Breast epithelium (tissue), 4 donors: ENCODE data around the gene EFNB3. TPM values are rescaled to one million over a fixed set of nuclear protein-coding genes. Genes with fewer than 3 reads are reported as not detected.

ENCODE experiments used
- DNase-seq, 2 donors: peaks; one replicate each; pipeline ENCODE4 v3.0.0-alpha.2; 2019; ENCODE audit warnings: low spot score in 2 of 2
- H3K27ac ChIP-seq, 2 donors: fragments of 200-600 bp; sonication (generic) in 1 of 2; one replicate each; pipeline ENCODE4 v1.5.1; 2016 to 2019; ENCODE audit warnings: mild to moderate bottlenecking in 1 of 2
- H3K27me3 ChIP-seq, 2 donors: fragments of 200-600 bp; sonication (generic) in 1 of 2; one replicate each; pipeline versions ENCODE4 v1.5.1 to v1.6.0; 2017 to 2019; ENCODE audit warnings: control low read depth in 1 of 2, mild to moderate bottlenecking in 1 of 2
- H3K36me3 ChIP-seq: fragments of 200-600 bp; one replicate; pipeline ENCODE4 v1.5.1; 2019
- H3K4me1 ChIP-seq, 2 donors: fragments of 200-600 bp; sonication (generic); one replicate each; pipeline ENCODE4 v1.5.1; 2016 to 2019; ENCODE audit warnings: control low read depth in 1 of 2
- H3K4me3 ChIP-seq, 3 donors: fragments of 200-600 bp; sonication (generic); 1 replicate in 2 of 3; 2 replicates in 1 of 3; pipeline ENCODE4 v1.5.1; 2016 to 2019; ENCODE audit warnings: mild to moderate bottlenecking in 3 of 3, moderate library complexity in 2 of 3
- H3K9me3 ChIP-seq, 2 donors: fragments of 200-600 bp; sonication (generic) in 1 of 2; one replicate each; pipeline ENCODE4 v1.5.1; 2016 to 2019; ENCODE audit warnings: control low read depth in 1 of 2
- CTCF ChIP-seq, 3 donors: fragments of 450-650 bp; IDR thresholded peaks; one replicate each; pipeline ENCODE4 v1.5.1; 2016 to 2017; ENCODE audit warnings: antibody characterized with exemption in 3 of 3, mild to moderate bottlenecking in 3 of 3, moderate library complexity in 3 of 3
- POLR2A ChIP-seq: fragments of 450-650 bp; IDR thresholded peaks from one replicate; pipeline ENCODE4 v1.6.1; 2016; ENCODE audit warnings: antibody characterized with exemption, mild to moderate bottlenecking, moderate library complexity
- POLR2AphosphoS5 ChIP-seq, 3 donors: sonication (generic); formaldehyde crosslinking; IDR thresholded peaks; one replicate each; pipeline ENCODE4 v1.6.1; 2017; ENCODE audit warnings: antibody characterized with exemption in 3 of 3
- intact Hi-C: fragments of 100-400 bp; cut with DNase I; formaldehyde crosslinking; loops from one replicate; pipeline ENCODE4 v1.15.1; 2023; ENCODE audit warnings: low total_unique reads
- total RNA-seq, 3 donors: library from RNA; depleted of rRNA; stranded (reverse); fragments of >200 nt; gene quantifications; one replicate each; pipeline ENCODE4 v1.1.0, GENCODE V29; 2016

The EFNB3 gene
- total RNA-seq, 3 donors from 2014 or later = 0.48 to 5.7 (median 3.3) TPM

GRCh38 chr17:7712111-7712771 lies 7.2 kb downstream of the EFNB3 start:
- no peak for DNase-seq
- intact Hi-C loops = no loop called here
- Histone ChIP-seq H3K4me3 (no peak overlapping the region), H3K9me3 (no peaks in the 10 kb centered on the region), H3K4me1 (peaks cover 0 to 9% of the 10 kb centered on the region in 2 donors), H3K27ac (no peak overlapping the region), H3K27me3 (no peaks in the 10 kb centered on the region), H3K36me3 (no peaks in the 10 kb centered on the region)
- TF ChIP-seq CTCF (IDR thresholded peaks at IDR 0.05) = no peak
- no peak for TF ChIP-seq POLR2A
- no peak for TF ChIP-seq POLR2AphosphoS5 (IDR thresholded peaks at IDR 0.05)

- DNase-seq = no peak
- Histone ChIP-seq H3K36me3 (no peaks in the 10 kb centered on the region), H3K4me1 (peaks cover 0 to 13% of the 10 kb centered on the region in 2 donors), H3K4me3 (no peak overlapping the region), H3K27me3 (no peaks in the 10 kb centered on the region), H3K9me3 (no peaks in the 10 kb centered on the region), H3K27ac (no peak overlapping the region)
- intact Hi-C loops = no loop called here
- no peak for TF ChIP-seq POLR2AphosphoS5 (IDR thresholded peaks at IDR 0.05)
- no peak for TF ChIP-seq POLR2A
- TF ChIP-seq CTCF (IDR thresholded peaks at IDR 0.05) = no peak
These were observed 8.8 kb downstream of the EFNB3 start for GRCh38 chr17:7713782-7714181.

GRCh38 chr17:7714721-7715594 lies 10.0 kb downstream of the EFNB3 start:
- DNase-seq = no peak
- Histone ChIP-seq H3K9me3 (no peaks in the 10 kb centered on the region), H3K27me3 (peaks cover 0 to 3% of the 10 kb centered on the region in 2 donors), H3K4me1 (peaks cover 0 to 13% of the 10 kb centered on the region in 2 donors), H3K27ac (no peak overlapping the region), H3K4me3 (no peak overlapping the region), H3K36me3 (no peaks in the 10 kb centered on the region)
- intact Hi-C loops = no loop called here
- TF ChIP-seq POLR2A (no peak), POLR2AphosphoS5 (IDR thresholded peaks at IDR 0.05) (no peak), CTCF (IDR thresholded peaks at IDR 0.05) (no peak)

- Histone ChIP-seq H3K36me3 (no peaks in the 10 kb centered on the region), H3K27ac (peak overlapping the region; percentile 65), H3K4me3 (peak overlapping the region; percentile 44 to 75 (median 67)), H3K9me3 (no peaks in the 10 kb centered on the region), H3K27me3 (peaks cover 0 to 3% of the 10 kb centered on the region in 2 donors), H3K4me1 (peaks cover 0 to 13% of the 10 kb centered on the region in 2 donors)
- TF ChIP-seq POLR2A = no peak
- no peak for TF ChIP-seq CTCF (IDR thresholded peaks at IDR 0.05)
- no peak for TF ChIP-seq POLR2AphosphoS5 (IDR thresholded peaks at IDR 0.05)
- intact Hi-C loops = no loop called here
- DNase-seq = no peak
These were observed 11.2 kb downstream of the EFNB3 start for GRCh38 chr17:7715936-7716886.
